Loucy (cell line): ENCODE measurements around the gene F13A1.
A peak's percentile ranks its signal among the peaks of the same experiment; 100 is the strongest.

Experiments used
- H2AFZ ChIP-seq: fragments of 200-600 bp; sonication (generic); 2 replicates; pipeline ENCODE4 v1.6.0; 2016; ENCODE audit warnings: antibody characterized with exemption, mild to moderate bottlenecking, low read length, moderate library complexity
- H3F3A ChIP-seq: fragments of 200-600 bp; 2 replicates; pipeline ENCODE4 v1.6.0; 2016; ENCODE audit warnings: antibody characterized with exemption, low read depth, mild to moderate bottlenecking
- H3K27me3 ChIP-seq: fragments of 200-600 bp; sonication (generic); 2 replicates; pipeline ENCODE4 v1.6.1; 2014; ENCODE audit warnings: low read length, mild to moderate bottlenecking; ENCODE audit not compliant: insufficient read depth, poor library complexity, severe bottlenecking
- H3K36me3 ChIP-seq: fragments of 200-600 bp; sonication (generic); 2 replicates; pipeline ENCODE4 v1.6.1; 2016; ENCODE audit warnings: low read length; ENCODE audit not compliant: insufficient read depth
- H3K4me1 ChIP-seq: fragments of 200-600 bp; sonication (generic); 2 replicates; pipeline ENCODE4 v1.5.1; 2014; ENCODE audit warnings: low read length, mild to moderate bottlenecking; ENCODE audit not compliant: insufficient read depth, poor library complexity, severe bottlenecking
- H3K4me2 ChIP-seq: fragments of 200-600 bp; sonication (generic); 2 replicates; pipeline ENCODE4 v1.6.0; 2014; ENCODE audit warnings: antibody characterized with exemption, low read length, low read depth, mild to moderate bottlenecking; ENCODE audit not compliant: poor library complexity, severe bottlenecking
- H3K4me3 ChIP-seq: fragments of 200-600 bp; sonication (generic); 2 replicates; pipeline ENCODE4 v1.5.1; 2014; ENCODE audit warnings: low read length, mild to moderate bottlenecking, mixed read lengths; ENCODE audit not compliant: poor library complexity, severe bottlenecking
- H3K79me2 ChIP-seq: fragments of 200-600 bp; sonication (generic); 2 replicates; pipeline ENCODE4 v1.6.1; 2014; ENCODE audit warnings: low read length; ENCODE audit not compliant: insufficient read depth
- H3K9ac ChIP-seq: fragments of 200-600 bp; sonication (generic); 2 replicates; pipeline ENCODE4 v1.6.0; 2014; ENCODE audit warnings: mild to moderate bottlenecking, low read depth, low read length, moderate library complexity; ENCODE audit not compliant: poor library complexity, severe bottlenecking
- H3K9me2 ChIP-seq: fragments of 200-600 bp; sonication (generic); replicated peaks from 2 replicates; pipeline ENCODE4 v1.6.1; 2016; ENCODE audit warnings: low read depth, low read length, mixed read lengths
- H3K9me3 ChIP-seq: fragments of 200-600 bp; sonication (generic); 2 replicates; pipeline ENCODE4 v1.6.1; 2014; ENCODE audit warnings: mild to moderate bottlenecking, antibody characterized with exemption, low read length, low read depth; ENCODE audit not compliant: insufficient read depth
- H4K20me1 ChIP-seq: fragments of 200-600 bp; sonication (generic); 2 replicates; pipeline ENCODE4 v1.6.0; 2014; ENCODE audit warnings: antibody characterized with exemption, low read length, mild to moderate bottlenecking; ENCODE audit not compliant: insufficient read depth, poor library complexity, severe bottlenecking
- EZH2phosphoT487 ChIP-seq: fragments of 200-600 bp; IDR thresholded peaks from 2 replicates; pipeline ENCODE4 v1.6.1; 2018; ENCODE audit warnings: antibody characterized with exemption, mild to moderate bottlenecking, moderate library complexity, borderline replicate concordance
- TF ChIP-seq, protein P1 (sequence below): fragments of 200-600 bp; sonication (generic); conservative IDR thresholded peaks from 2 replicates; pipeline ENCODE4 v1.5.1; 2014; ENCODE audit warnings: mild to moderate bottlenecking, antibody characterized with exemption, low read length

F13A1 gene

GRCh38 chr6:6350696-6351095, 30.2 kb upstream of the F13A1 start:
- H3K4me3 ChIP-seq, result no peak overlapping the region
- TF ChIP-seq, protein P1, sequence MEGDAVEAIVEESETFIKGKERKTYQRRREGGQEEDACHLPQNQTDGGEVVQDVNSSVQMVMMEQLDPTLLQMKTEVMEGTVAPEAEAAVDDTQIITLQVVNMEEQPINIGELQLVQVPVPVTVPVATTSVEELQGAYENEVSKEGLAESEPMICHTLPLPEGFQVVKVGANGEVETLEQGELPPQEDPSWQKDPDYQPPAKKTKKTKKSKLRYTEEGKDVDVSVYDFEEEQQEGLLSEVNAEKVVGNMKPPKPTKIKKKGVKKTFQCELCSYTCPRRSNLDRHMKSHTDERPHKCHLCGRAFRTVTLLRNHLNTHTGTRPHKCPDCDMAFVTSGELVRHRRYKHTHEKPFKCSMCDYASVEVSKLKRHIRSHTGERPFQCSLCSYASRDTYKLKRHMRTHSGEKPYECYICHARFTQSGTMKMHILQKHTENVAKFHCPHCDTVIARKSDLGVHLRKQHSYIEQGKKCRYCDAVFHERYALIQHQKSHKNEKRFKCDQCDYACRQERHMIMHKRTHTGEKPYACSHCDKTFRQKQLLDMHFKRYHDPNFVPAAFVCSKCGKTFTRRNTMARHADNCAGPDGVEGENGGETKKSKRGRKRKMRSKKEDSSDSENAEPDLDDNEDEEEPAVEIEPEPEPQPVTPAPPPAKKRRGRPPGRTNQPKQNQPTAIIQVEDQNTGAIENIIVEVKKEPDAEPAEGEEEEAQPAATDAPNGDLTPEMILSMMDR, result no peak
- no peak for TF ChIP-seq EZH2phosphoT487

GRCh38 chr6:6348256-6348655, 27.8 kb upstream of the F13A1 start:
- Histone ChIP-seq H3K9ac (no peak overlapping the region), H3K36me3 (no peaks in the 10 kb centered on the region), H3K4me2 (peak overlapping the region; percentile 56), H4K20me1 (no peaks in the 10 kb centered on the region), H3K79me2 (no peaks in the 10 kb centered on the region), H2AFZ (no peak overlapping the region), H3K9me2 (no peaks in the 10 kb centered on the region), H3K9me3 (no peaks in the 10 kb centered on the region), H3F3A (no peaks in the 10 kb centered on the region), H3K4me1 (peaks cover 39% of the 10 kb centered on the region), H3K4me3 (peak overlapping the region; percentile 29), H3K27me3 (no peaks in the 10 kb centered on the region)
- TF ChIP-seq EZH2phosphoT487, result no peak

More at GRCh38 chr6:6350696-6351095, 30.2 kb upstream of the F13A1 start:
- Histone ChIP-seq H3K4me1 (peaks cover 49% of the 10 kb centered on the region), H3K79me2 (no peaks in the 10 kb centered on the region), H3F3A (no peaks in the 10 kb centered on the region), H3K36me3 (no peaks in the 10 kb centered on the region), H2AFZ (no peak overlapping the region), H3K9ac (no peak overlapping the region), H3K9me2 (no peaks in the 10 kb centered on the region), H4K20me1 (no peaks in the 10 kb centered on the region), H3K9me3 (no peaks in the 10 kb centered on the region), H3K4me2 (no peak overlapping the region), H3K27me3 (no peaks in the 10 kb centered on the region)

DNA sequence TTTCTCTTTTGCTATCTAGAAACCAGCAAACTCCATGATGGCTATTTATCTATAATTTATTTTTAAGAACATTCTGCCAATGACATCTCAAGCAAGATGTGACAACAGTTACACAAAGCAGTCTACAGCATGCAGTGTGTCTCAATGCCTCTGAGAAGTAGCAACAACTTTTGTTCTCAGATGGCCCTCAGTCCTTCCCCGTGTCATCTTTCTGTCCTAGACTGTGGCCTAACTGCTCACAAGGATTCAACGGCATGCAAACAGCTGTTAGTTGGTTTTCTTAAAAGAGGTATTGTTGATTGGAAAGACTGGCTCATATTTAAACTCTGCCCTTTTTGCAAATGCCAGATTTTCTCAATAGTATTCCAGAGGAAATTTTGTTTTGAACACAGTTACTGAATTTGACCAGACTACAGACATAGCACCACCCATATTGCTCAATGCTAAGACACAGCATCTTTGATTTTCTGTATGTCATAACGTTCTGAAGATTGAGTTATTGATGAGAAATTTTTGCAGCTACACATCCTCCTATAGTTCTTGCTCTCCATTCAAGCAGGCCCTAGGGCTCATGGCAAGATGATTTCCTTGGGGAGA, 26.1 kb upstream of the F13A1 start:
- no peaks in the 10 kb centered on the region for H3K27me3 ChIP-seq
- no peak overlapping the region for H2AFZ ChIP-seq
- no peaks in the 10 kb centered on the region for H3K36me3 ChIP-seq
- no peak overlapping the region for H3K4me3 ChIP-seq
- no peaks in the 10 kb centered on the region for H4K20me1 ChIP-seq
- no peaks in the 10 kb centered on the region for H3K79me2 ChIP-seq
- no peaks in the 10 kb centered on the region for H3F3A ChIP-seq
- H3K4me2 ChIP-seq, result no peak overlapping the region
- H3K9me2 ChIP-seq, result no peaks in the 10 kb centered on the region
- TF ChIP-seq EZH2phosphoT487, result no peak
- TF ChIP-seq, protein P1, result no peak
- no peaks in the 10 kb centered on the region for H3K9me3 ChIP-seq
- H3K9ac ChIP-seq, result no peak overlapping the region
- peaks cover 32% of the 10 kb centered on the region for H3K4me1 ChIP-seq

DNA sequence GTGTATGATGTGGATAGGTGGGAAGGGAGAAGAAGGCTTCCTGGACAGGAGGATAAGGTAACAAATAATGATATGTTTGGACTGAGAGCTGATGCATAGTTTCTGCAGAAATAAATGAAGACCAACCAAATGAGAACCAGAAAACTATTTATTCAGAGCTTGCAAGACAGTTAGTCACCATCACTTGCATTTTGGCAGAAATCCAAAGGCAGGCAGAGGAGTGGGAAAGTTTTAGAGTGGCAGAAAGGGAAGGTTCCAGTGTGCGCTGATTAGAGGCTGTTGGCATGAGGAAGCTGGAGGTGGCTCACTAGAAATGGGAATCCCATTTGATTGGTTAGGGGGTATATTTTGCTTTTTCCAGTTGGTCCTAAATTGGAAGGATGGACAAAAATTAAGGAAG, 13.0 kb upstream of the F13A1 start:
- H3K9ac ChIP-seq, result no peak overlapping the region
- peaks cover 36% of the 10 kb centered on the region for H3K4me1 ChIP-seq
- no peak overlapping the region for H3K4me3 ChIP-seq
- H3K27me3 ChIP-seq, result no peaks in the 10 kb centered on the region
- no peaks in the 10 kb centered on the region for H3K36me3 ChIP-seq
- no peak overlapping the region for H3K4me2 ChIP-seq
- no peaks in the 10 kb centered on the region for H3K79me2 ChIP-seq
- no peaks in the 10 kb centered on the region for H3K9me3 ChIP-seq
- H3K9me2 ChIP-seq, result no peaks in the 10 kb centered on the region
- H4K20me1 ChIP-seq, result no peaks in the 10 kb centered on the region
- no peak overlapping the region for H2AFZ ChIP-seq
- TF ChIP-seq, protein P1, result no peak
- no peak for TF ChIP-seq EZH2phosphoT487
- H3F3A ChIP-seq, result no peaks in the 10 kb centered on the region
